ENCODE data around the gene RFX8.

- TF ChIP-seq PHF8 (conservative IDR thresholded peaks at IDR 0.05; ENCODE audit: low read depth, low read length): no peak
- no peak for TF ChIP-seq GABPA (IDR thresholded peaks at IDR 0.05; ENCODE audit: borderline replicate concordance, insufficient read depth, low read length)
- no peak for TF ChIP-seq HDAC6 (IDR thresholded peaks at IDR 0.05; ENCODE audit: low read depth, low read length)
- TF ChIP-seq CTCF (IDR thresholded peaks at IDR 0.05; ENCODE audit: control extremely low read depth in 1 of 3, insufficient read depth in 1 of 3, low read depth in 1 of 3, low read length in 3 of 3): no peak
These were observed 34.8 kb upstream of the RFX8 start for GRCh38 chr2:101509499-101510284.

All from H1 (cell line).